ENCODE results near the gene TMEM203. TPM values are rescaled to one million over a fixed set of nuclear protein-coding genes. Genes with fewer than 3 reads are reported as not detected.

Gene TMEM203
- total and polyA plus RNA-seq, 2 of the 13 experiments (the other 11 are each of a cell fraction or from before 2014, with no cell fraction given): 23.4 to 36.7 TPM

DNA sequence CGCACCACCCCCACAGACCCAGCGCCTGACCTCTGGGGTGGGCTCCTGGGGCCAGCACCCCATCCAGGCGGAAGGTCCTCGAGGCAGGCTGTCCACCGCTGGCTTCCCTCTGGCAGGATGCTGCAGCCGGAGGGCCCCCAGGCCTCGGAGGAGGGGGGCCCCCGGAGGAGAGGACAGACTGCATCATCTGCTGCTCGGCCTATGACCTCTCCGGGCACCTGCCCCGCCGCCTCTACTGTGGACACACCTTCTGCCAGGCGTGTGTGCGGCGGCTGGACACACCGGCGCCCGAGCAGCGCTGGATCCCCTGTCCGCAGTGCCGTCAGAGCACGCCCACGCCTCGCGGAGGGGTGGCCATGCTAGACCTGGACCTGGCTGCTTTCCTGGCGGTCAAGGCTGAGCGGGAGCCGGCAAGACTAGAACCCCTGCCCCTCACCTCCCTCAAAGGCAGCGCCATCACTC, 23.1 kb upstream of the TMEM203 start:
- Histone ChIP-seq H3K4me1 (ENCODE audit: insufficient read depth, low read length) (peaks cover 77% of the 10 kb centered on the region), H3K27ac (ENCODE audit: extremely low read length, insufficient read depth, low read length) (no peak overlapping the region), H3K79me2 (ENCODE audit: insufficient read depth, low read length) (no peaks in the 10 kb centered on the region), H2AFZ (ENCODE audit: low read length) (no peak overlapping the region), H3K36me3 (replicated peaks in 1 of 2; ENCODE audit: control insufficient read depth in 1 of 2, insufficient read depth in 2 of 2, low read length in 2 of 2) (no peaks in the 10 kb centered on the region), H3K4me2 (ENCODE audit: low read depth, low read length) (peak overlapping the region; percentile 96), H3K9ac (ENCODE audit: insufficient read depth, low read depth, low read length) (0 out of 2 replicates have a peak overlapping the region, but pooled peaks have one; percentile 65), H4K20me1 (ENCODE audit: insufficient read depth, low read length) (no peaks in the 10 kb centered on the region), H3K27me3 (ENCODE audit: control insufficient read depth in 1 of 2, insufficient read depth in 2 of 2, low read length in 2 of 2) (no peaks in the 10 kb centered on the region), H3K9me3 (ENCODE audit: low read length) (no peaks in the 10 kb centered on the region), H3K4me3 (replicated peaks in 1 of 3; ENCODE audit: insufficient read depth in 1 of 3, low read depth in 2 of 3, low read length in 3 of 3) (peak overlapping the region; percentile 53 to 72 (median 62); a peak in 5 of 6 replicates)
- POLR2A ChIA-PET: interaction anchor here (1.5 to 13.4 kb wide), 4 partner anchors 12 to 110 kb away, joined by 4 to 225 read pairs (median 12); partner anchors contain the start of genes ANAPC2, NDOR1, SSNA1 and TMEM203
- in situ Hi-C loops (cut with HindIII; ENCODE audit: extremely low pct_ligation_motif_present, low pct_unique_long_range_greater_than_20kb): loop anchor here (5.0 kb wide), 2 partner anchors 41 to 116 kb away; partner anchors contain the start of genes ANAPC2, DPP7 and SSNA1
- no peak for FAIRE-seq
- WGBS (ENCODE audit: low lambda C conversion rate): 9% methylated on average over 13 of the region's 29 CpGs
- ATAC-seq: peak; percentile 5
- intact Hi-C loops (cut with micrococcal nuclease; ENCODE audit: unreplicated experiment): no loop called here
- CTCF ChIA-PET (ENCODE audit: low intra/inter-chr PET ratio, low total read pairs): interaction anchor here (1.1 to 1.5 kb wide), 2 partner anchors 52 to 65 kb away, joined by 3 to 8 read pairs; no protein-coding TSS in a partner anchor
- no TSS peak for BruUV-seq (replicated peaks)
- DNase-seq (ENCODE audit: low spot score): no peak
- TF ChIP-seq NFYC (CRISPR knock-in tag; IDR thresholded peaks at IDR 0.05) (peak; percentile 15; the same call in 1 of the 2 replicates), ZSCAN21 (CRISPR knock-in tag; IDR thresholded peaks at IDR 0.05; ENCODE audit: borderline replicate concordance) (no peak; the same call in 1 of the 2 replicates), RNF2 (conservative IDR thresholded peaks at IDR 0.05; ENCODE audit: low read depth) (no peak), ZNF333 (CRISPR knock-in tag; IDR thresholded peaks at IDR 0.05; ENCODE audit: borderline replicate concordance) (peak; percentile 15; the same call in 1 of the 2 replicates), MAFG (CRISPR knock-in tag; IDR thresholded peaks at IDR 0.05) (no peak), AKAP8 (CRISPR knock-in tag; IDR thresholded peaks at IDR 0.05) (peak; percentile 89), ZMAT3 (CRISPR knock-in tag; conservative IDR thresholded peaks at IDR 0.05) (no peak), ZBTB33 (CRISPR knock-in tag; IDR thresholded peaks at IDR 0.05) (peak; percentile 9; the same call in 1 of the 2 replicates), ZNF431 (CRISPR knock-in tag; IDR thresholded peaks at IDR 0.05; ENCODE audit: borderline replicate concordance, low read depth) (no peak), ZNF607 (CRISPR knock-in tag; IDR thresholded peaks at IDR 0.05; ENCODE audit: borderline replicate concordance) (peak; percentile 54; the same call in 1 of the 2 replicates), IRX3 (CRISPR knock-in tag; IDR thresholded peaks at IDR 0.05; ENCODE audit: borderline replicate concordance, low read depth) (0 out of 2 replicates have a peak, but pooled peaks have one; percentile 65), ARID2 (CRISPR knock-in tag; IDR thresholded peaks at IDR 0.05; ENCODE audit: borderline replicate concordance) (0 out of 2 replicates have a peak, but pooled peaks have one; percentile 67)
- TF ChIP-seq, protein P1, sequence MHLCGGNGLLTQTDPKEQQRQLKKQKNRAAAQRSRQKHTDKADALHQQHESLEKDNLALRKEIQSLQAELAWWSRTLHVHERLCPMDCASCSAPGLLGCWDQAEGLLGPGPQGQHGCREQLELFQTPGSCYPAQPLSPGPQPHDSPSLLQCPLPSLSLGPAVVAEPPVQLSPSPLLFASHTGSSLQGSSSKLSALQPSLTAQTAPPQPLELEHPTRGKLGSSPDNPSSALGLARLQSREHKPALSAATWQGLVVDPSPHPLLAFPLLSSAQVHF (CRISPR knock-in tag; IDR thresholded peaks at IDR 0.05): 0 out of 2 replicates have a peak, but pooled peaks have one; percentile 66
- TF ChIP-seq, protein P2, sequence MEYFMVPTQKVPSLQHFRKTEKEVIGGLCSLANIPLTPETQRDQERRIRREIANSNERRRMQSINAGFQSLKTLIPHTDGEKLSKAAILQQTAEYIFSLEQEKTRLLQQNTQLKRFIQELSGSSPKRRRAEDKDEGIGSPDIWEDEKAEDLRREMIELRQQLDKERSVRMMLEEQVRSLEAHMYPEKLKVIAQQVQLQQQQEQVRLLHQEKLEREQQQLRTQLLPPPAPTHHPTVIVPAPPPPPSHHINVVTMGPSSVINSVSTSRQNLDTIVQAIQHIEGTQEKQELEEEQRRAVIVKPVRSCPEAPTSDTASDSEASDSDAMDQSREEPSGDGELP (IDR thresholded peaks at IDR 0.05; ENCODE audit: borderline replicate concordance, low read depth): peak; percentile 40; the same call in 1 of the 2 replicates
- TF ChIP-seq, protein P3, sequence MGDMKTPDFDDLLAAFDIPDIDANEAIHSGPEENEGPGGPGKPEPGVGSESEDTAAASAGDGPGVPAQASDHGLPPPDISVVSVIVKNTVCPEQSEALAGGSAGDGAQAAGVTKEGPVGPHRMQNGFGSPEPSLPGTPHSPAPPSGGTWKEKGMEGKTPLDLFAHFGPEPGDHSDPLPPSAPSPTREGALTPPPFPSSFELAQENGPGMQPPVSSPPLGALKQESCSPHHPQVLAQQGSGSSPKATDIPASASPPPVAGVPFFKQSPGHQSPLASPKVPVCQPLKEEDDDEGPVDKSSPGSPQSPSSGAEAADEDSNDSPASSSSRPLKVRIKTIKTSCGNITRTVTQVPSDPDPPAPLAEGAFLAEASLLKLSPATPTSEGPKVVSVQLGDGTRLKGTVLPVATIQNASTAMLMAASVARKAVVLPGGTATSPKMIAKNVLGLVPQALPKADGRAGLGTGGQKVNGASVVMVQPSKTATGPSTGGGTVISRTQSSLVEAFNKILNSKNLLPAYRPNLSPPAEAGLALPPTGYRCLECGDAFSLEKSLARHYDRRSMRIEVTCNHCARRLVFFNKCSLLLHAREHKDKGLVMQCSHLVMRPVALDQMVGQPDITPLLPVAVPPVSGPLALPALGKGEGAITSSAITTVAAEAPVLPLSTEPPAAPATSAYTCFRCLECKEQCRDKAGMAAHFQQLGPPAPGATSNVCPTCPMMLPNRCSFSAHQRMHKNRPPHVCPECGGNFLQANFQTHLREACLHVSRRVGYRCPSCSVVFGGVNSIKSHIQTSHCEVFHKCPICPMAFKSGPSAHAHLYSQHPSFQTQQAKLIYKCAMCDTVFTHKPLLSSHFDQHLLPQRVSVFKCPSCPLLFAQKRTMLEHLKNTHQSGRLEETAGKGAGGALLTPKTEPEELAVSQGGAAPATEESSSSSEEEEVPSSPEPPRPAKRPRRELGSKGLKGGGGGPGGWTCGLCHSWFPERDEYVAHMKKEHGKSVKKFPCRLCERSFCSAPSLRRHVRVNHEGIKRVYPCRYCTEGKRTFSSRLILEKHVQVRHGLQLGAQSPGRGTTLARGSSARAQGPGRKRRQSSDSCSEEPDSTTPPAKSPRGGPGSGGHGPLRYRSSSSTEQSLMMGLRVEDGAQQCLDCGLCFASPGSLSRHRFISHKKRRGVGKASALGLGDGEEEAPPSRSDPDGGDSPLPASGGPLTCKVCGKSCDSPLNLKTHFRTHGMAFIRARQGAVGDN (CRISPR knock-in tag; IDR thresholded peaks at IDR 0.05): peak; percentile 67; the same call in 1 of the 2 replicates
